OCI-LY7 (cell line): Measurements from ENCODE around the gene PEDS1. TPM values are rescaled to one million over a fixed set of nuclear protein-coding genes. Genes with fewer than 3 reads are reported as not detected.
A peak's percentile ranks its signal among the peaks of the same experiment; 100 is the strongest.

Experiments
- BruUV-seq: library from RNA; stranded (reverse); fragments of 400-500 nt; replicated peaks from 2 replicates; lab custom pipeline; 2021; lab: Mats Ljungman, UMichigan
- CTCF ChIA-PET: fragments of 300-600 bp; sonication (Branson Sonifier 250); formaldehyde crosslinking; loops from one replicate; lab custom pipeline; 2022; ENCODE audit warnings: antibody characterized with exemption; ENCODE audit not compliant: unreplicated experiment; lab: Charles Lee
- POLR2A ChIA-PET: fragments of 300-600 bp; sonication (Branson Sonifier 250); formaldehyde crosslinking; loops from one replicate; lab custom pipeline; 2022; ENCODE audit warnings: antibody characterized with exemption; lab: Charles Lee
- DNase-seq: peaks from one replicate; pipeline ENCODE4 v3.0.0-alpha.2; 2015; ENCODE audit warnings: low spot score
- H2AFZ ChIP-seq: fragments of 200-600 bp; sonication (generic), shearing (Covaris generic); 2 replicates; pipeline ENCODE4 v1.6.1; 2014; ENCODE audit warnings: mild to moderate bottlenecking, antibody characterized with exemption, low read length, moderate library complexity
- H3K27ac ChIP-seq: fragments of 200-600 bp; sonication (generic); 2 replicates; pipeline ENCODE4 v1.5.1; 2014; ENCODE audit warnings: mixed run types, low read depth, mild to moderate bottlenecking, moderate library complexity, low read length, inconsistent platforms; ENCODE audit not compliant: poor library complexity, severe bottlenecking
- H3K36me3 ChIP-seq: fragments of 200-600 bp; sonication (generic); 2 replicates; pipeline ENCODE4 v1.6.1; 2014; ENCODE audit warnings: mild to moderate bottlenecking, antibody characterized with exemption, low read length, moderate library complexity, mixed read lengths; ENCODE audit not compliant: insufficient read depth
- H3K4me1 ChIP-seq: fragments of 200-600 bp; sonication (generic); 2 replicates; pipeline ENCODE4 v1.5.1; 2014; ENCODE audit warnings: mild to moderate bottlenecking, low read length; ENCODE audit not compliant: insufficient read depth, poor library complexity, severe bottlenecking
- H3K4me2 ChIP-seq: fragments of 200-600 bp; sonication (generic); 2 replicates; pipeline ENCODE4 v1.6.1; 2014; ENCODE audit warnings: mild to moderate bottlenecking, low read length
- H3K4me3 ChIP-seq: fragments of 200-600 bp; sonication (generic); 2 replicates; pipeline ENCODE4 v1.5.1; 2014; ENCODE audit warnings: mild to moderate bottlenecking, low read depth, low read length; ENCODE audit not compliant: poor library complexity, severe bottlenecking
- H3K79me2 ChIP-seq: fragments of 200-600 bp; sonication (generic); 2 replicates; pipeline ENCODE4 v1.6.1; 2016; ENCODE audit warnings: low read depth, mild to moderate bottlenecking, low read length, moderate library complexity, mixed read lengths; ENCODE audit not compliant: insufficient read depth
- H3K9me2 ChIP-seq: fragments of 200-600 bp; sonication (generic); 2 replicates; pipeline ENCODE4 v1.6.1; 2016; ENCODE audit warnings: mild to moderate bottlenecking, low read length, mixed read lengths; ENCODE audit not compliant: insufficient read depth
- H3K9me3 ChIP-seq: fragments of 200-600 bp; sonication (generic); 2 replicates; pipeline ENCODE4 v1.6.1; 2014; ENCODE audit warnings: mild to moderate bottlenecking, mixed run types, low read length, mixed read lengths
- H4K20me1 ChIP-seq: fragments of 200-600 bp; sonication (generic); 2 replicates; pipeline ENCODE4 v1.6.1; 2014; ENCODE audit warnings: mild to moderate bottlenecking, antibody characterized with exemption, low read length, moderate library complexity, mixed read lengths; ENCODE audit not compliant: insufficient read depth
- CTCF ChIP-seq: fragments of 200-600 bp; sonication (generic); conservative IDR thresholded peaks from 2 replicates; pipeline ENCODE4 v1.5.1; 2014; ENCODE audit warnings: mild to moderate bottlenecking, antibody characterized with exemption, low read length, moderate library complexity, mixed read lengths
- EZH2phosphoT487 ChIP-seq: fragments of 200-600 bp; sonication (generic); IDR thresholded peaks from 2 replicates; pipeline ENCODE4 v1.6.1; 2018; ENCODE audit warnings: low read depth, borderline replicate concordance, mild to moderate bottlenecking, mixed run types, antibody characterized with exemption, low read length, moderate library complexity, mixed read lengths
- intact Hi-C: fragments of 100-400 bp; cut with micrococcal nuclease; formaldehyde crosslinking; loops from one replicate; pipeline ENCODE4 v1.10.0; 2022; ENCODE audit not compliant: unreplicated experiment
- total RNA-seq, 2 experiments: library from RNA; depleted of rRNA in 1 of 2; stranded (reverse); fragments of >200 nt in 1 of 2; shearing (Covaris generic) in 1 of 2; gene quantifications; 2 replicates each; pipeline ENCODE4 v1.2.3, GENCODE V29; 2014 to 2022

Gene PEDS1
- total RNA-seq, 2 experiments from 2014 or later = 22.0 to 25.9 TPM

GRCh38 chr20:50152394-50153152 is 950 bp downstream of the PEDS1 start:
- intact Hi-C loops = loop anchor here (5.0 kb wide), 1 partner anchor 215 kb away; the partner anchor contains the start of gene RNF114
- no peaks in the 10 kb centered on the region for H3K9me3 ChIP-seq
- TSS peak; percentile 70 for BruUV-seq
- no peaks in the 10 kb centered on the region for H4K20me1 ChIP-seq
- peaks cover 11% of the 10 kb centered on the region; the same call in 1 of the 2 replicates for H3K79me2 ChIP-seq
- peak overlapping the region; percentile 95 for H3K4me2 ChIP-seq
- H3K27ac ChIP-seq = no peak overlapping the region
- peaks cover 20% of the 10 kb centered on the region for H3K4me1 ChIP-seq
- ChIA-PET POLR2A (interaction anchor here (0.5 to 2.9 kb wide), 6 partner anchors 25 to 587 kb away, joined by 3 to 32 read pairs (median 6); partner anchors contain the start of gene UBE2V1), CTCF (interaction anchor here (0.9 to 1.3 kb wide), 5 partner anchors 11 to 42 kb away, joined by 3 to 6 read pairs (median 3); no protein-coding TSS in a partner anchor)
- no peak overlapping the region; the same call in 1 of the 2 replicates for H2AFZ ChIP-seq
- DNase-seq = no peak
- TF ChIP-seq CTCF (peak; percentile 30; the same call in 1 of the 2 replicates), EZH2phosphoT487 (no peak)
- H3K9me2 ChIP-seq = no peaks in the 10 kb centered on the region
- H3K36me3 ChIP-seq = peaks cover 7% of the 10 kb centered on the region; the same call in 1 of the 2 replicates
- H3K4me3 ChIP-seq = peak overlapping the region; percentile 96

GRCh38 chr20:50151034-50151743 is 2.3 kb downstream of the PEDS1 start:
- Histone ChIP-seq H3K9me2 (no peaks in the 10 kb centered on the region), H3K4me2 (no peak overlapping the region), H4K20me1 (no peaks in the 10 kb centered on the region), H3K9me3 (no peaks in the 10 kb centered on the region), H3K4me3 (no peak overlapping the region), H3K4me1 (peaks cover 31% of the 10 kb centered on the region), H3K27ac (no peak overlapping the region), H3K36me3 (peaks cover 7% of the 10 kb centered on the region; the same call in 1 of the 2 replicates), H3K79me2 (peaks cover 11% of the 10 kb centered on the region; the same call in 1 of the 2 replicates), H2AFZ (no peak overlapping the region)
- intact Hi-C loops = loop anchor here (5.0 kb wide), 1 partner anchor 214 kb away; the partner anchor contains the start of gene RNF114
- TF ChIP-seq CTCF (no peak), EZH2phosphoT487 (no peak)
- ChIA-PET POLR2A (no interaction called here), CTCF (no interaction called here)
- no peak for DNase-seq
- BruUV-seq = no TSS peak
